ENCODE results near the gene HNRNPF. TPM values are rescaled to one million over a fixed set of nuclear protein-coding genes. Genes with fewer than 3 reads are reported as not detected.

HNRNPF gene
- total and polyA plus RNA-seq, 8 donors = 26.5 to 103 (median 72.1) TPM

GRCh38 chr10:43407576-43408330 lies 1.2 kb downstream of the HNRNPF start:
- no peaks in the 10 kb centered on the region for H3K9me3 ChIP-seq
- H3K4me1 ChIP-seq = peaks cover 0 to 30% (median 7%) of the 10 kb centered on the region in 3 donors
- peak; percentile 73 to 84 (median 77) for ATAC-seq
- peak overlapping the region; percentile 95 to 99 (median 98) for H3K27ac ChIP-seq
- intact Hi-C loops (cut with DNase I) = no loop called here
- DNase-seq = peak; percentile 89 to 95 (median 91)
- H3K27me3 ChIP-seq = no peaks in the 10 kb centered on the region
- FAIRE-seq = no peak
- TF ChIP-seq CTCF (IDR thresholded peaks at IDR 0.05) = peak in 1 of 4 donors; percentile 8
- 0 to 1% methylated on average over 51 to 56 of the region's 56 CpGs for WGBS, 2 donors
- no peaks in the 10 kb centered on the region for H3K36me3 ChIP-seq
- peak overlapping the region; percentile 54 to 75 (median 64) for H3K4me3 ChIP-seq

- Histone ChIP-seq H3K4me3 (peak overlapping the region; percentile 54 to 75 (median 64)), H3K9me3 (no peaks in the 10 kb centered on the region), H3K4me1 (peaks cover 0 to 36% (median 7%) of the 10 kb centered on the region in 3 donors), H3K27me3 (no peaks in the 10 kb centered on the region), H3K27ac (peak overlapping the region; percentile 95 to 99 (median 98)), H3K36me3 (no peaks in the 10 kb centered on the region)
- 1% methylated on average over 43 to 59 of the region's 59 CpGs for WGBS, 2 donors
- DNase-seq (peak; percentile 50 to 85 (median 60)), FAIRE-seq (no peak), ATAC-seq (peak; percentile 27 to 53 (median 33))
- TF ChIP-seq CTCF (IDR thresholded peaks at IDR 0.05) = no peak
- intact Hi-C loops (cut with DNase I) = no loop called here
Measured at GRCh38 chr10:43407148-43407575, 1.8 kb downstream of the HNRNPF start.

GRCh38 chr10:43404704-43405084 lies 4.3 kb downstream of the HNRNPF start:
- no peak overlapping the region for H3K27ac ChIP-seq
- H3K27me3 ChIP-seq = no peaks in the 10 kb centered on the region
- 80 to 81% methylated on average over 6 of the region's 6 CpGs for WGBS, 2 donors
- H3K36me3 ChIP-seq = no peaks in the 10 kb centered on the region
- ATAC-seq (no peak), FAIRE-seq (no peak), DNase-seq (no peak)
- TF ChIP-seq CTCF (IDR thresholded peaks at IDR 0.05) = no peak
- H3K9me3 ChIP-seq = no peaks in the 10 kb centered on the region
- H3K4me1 ChIP-seq = peaks cover 0 to 42% (median 11%) of the 10 kb centered on the region in 3 donors
- intact Hi-C loops (cut with DNase I) = no loop called here
- H3K4me3 ChIP-seq = peak overlapping the region in 1 of 4 donors; percentile 5

- intact Hi-C loops (cut with DNase I) = no loop called here
- Histone ChIP-seq H3K36me3 (no peaks in the 10 kb centered on the region), H3K9me3 (no peaks in the 10 kb centered on the region), H3K4me1 (peaks cover 0 to 48% (median 15%) of the 10 kb centered on the region in 3 donors), H3K4me3 (no peak overlapping the region), H3K27me3 (no peaks in the 10 kb centered on the region), H3K27ac (no peak overlapping the region)
- FAIRE-seq (no peak), ATAC-seq (no peak), DNase-seq (peak in 1 of 6 donors; percentile 26)
- no peak for TF ChIP-seq CTCF (IDR thresholded peaks at IDR 0.05)
- 77 to 78% methylated on average over 14 of the region's 14 CpGs for WGBS, 2 donors
Measured at GRCh38 chr10:43403911-43404703, 4.9 kb downstream of the HNRNPF start.
